HEK293T (cell line): Measurements from ENCODE around the gene TMEM72.

ENCODE experiments used
- BHLHE40 ChIP-seq: fragments of 450-650 bp; IDR thresholded peaks from 2 replicates; pipeline ENCODE4 v1.6.1; 2016; ENCODE audit warnings: mild to moderate bottlenecking, moderate library complexity, borderline replicate concordance
- ELF4 ChIP-seq: fragments of 450-650 bp; IDR thresholded peaks from 2 replicates; pipeline ENCODE4 v1.6.1; 2017; ENCODE audit warnings: antibody characterized with exemption
- FOXA1 ChIP-seq: fragments of 450-650 bp; IDR thresholded peaks from 2 replicates; pipeline ENCODE4 v1.6.1; 2016; ENCODE audit warnings: mild to moderate bottlenecking
- FOXK2 ChIP-seq: fragments of 450-650 bp; IDR thresholded peaks from 2 replicates; pipeline ENCODE4 v1.6.1; 2016; ENCODE audit warnings: mild to moderate bottlenecking
- L3MBTL2 ChIP-seq: fragments of 450-650 bp; conservative IDR thresholded peaks from 2 replicates; pipeline ENCODE4 v1.6.1; 2016; ENCODE audit warnings: mild to moderate bottlenecking
- PKNOX1 ChIP-seq: fragments of 450-650 bp; IDR thresholded peaks from 2 replicates; pipeline ENCODE4 v1.6.1; 2016
- SP1 ChIP-seq: fragments of 450-650 bp; IDR thresholded peaks from 2 replicates; pipeline ENCODE4 v1.6.1; 2017
- SUZ12 ChIP-seq: fragments of 450-650 bp; IDR thresholded peaks from 2 replicates; pipeline ENCODE4 v1.6.1; 2016; ENCODE audit warnings: mild to moderate bottlenecking
- ZNF384 ChIP-seq: fragments of 450-650 bp; IDR thresholded peaks from 2 replicates; pipeline ENCODE4 v1.6.1; 2016

GRCh38 chr10:44873160-44873559 lies 38.0 kb upstream of the TMEM72 start:
- TF ChIP-seq SUZ12 (no peak), FOXK2 (no peak), ZNF384 (no peak), PKNOX1 (no peak), FOXA1 (no peak), L3MBTL2 (no peak), SP1 (no peak), BHLHE40 (no peak), ELF4 (no peak)
